Esophagus squamous epithelium (tissue), 4 donors: ENCODE measurements around the gene ATM.

Experiments used
- CTCF ChIP-seq, 6 experiments: fragments of 450-650 bp in 4 of 6; fragments of 200-600 bp in 2 of 6; sonication (generic) in 2 of 6; IDR thresholded peaks; one replicate each; pipeline ENCODE4 v1.5.1; 2016 to 2019; ENCODE audit warnings: antibody characterized with exemption in 6 of 6, mild to moderate bottlenecking in 4 of 6, moderate library complexity in 4 of 6
- POLR2A ChIP-seq, 4 donors: fragments of 450-650 bp; IDR thresholded peaks; one replicate each; pipeline ENCODE4 v1.6.1; 2017; ENCODE audit warnings: antibody characterized with exemption in 4 of 4, mild to moderate bottlenecking in 4 of 4, moderate library complexity in 3 of 4

- TF ChIP-seq CTCF (IDR thresholded peaks at IDR 0.05), result no peak
- no peak for TF ChIP-seq POLR2A (IDR thresholded peaks at IDR 0.05)
These were observed 16.7 kb upstream of the ATM start for GRCh38 chr11:108206171-108206570.
